ENCODE results near the gene S100G.

Gene S100G

DNA sequence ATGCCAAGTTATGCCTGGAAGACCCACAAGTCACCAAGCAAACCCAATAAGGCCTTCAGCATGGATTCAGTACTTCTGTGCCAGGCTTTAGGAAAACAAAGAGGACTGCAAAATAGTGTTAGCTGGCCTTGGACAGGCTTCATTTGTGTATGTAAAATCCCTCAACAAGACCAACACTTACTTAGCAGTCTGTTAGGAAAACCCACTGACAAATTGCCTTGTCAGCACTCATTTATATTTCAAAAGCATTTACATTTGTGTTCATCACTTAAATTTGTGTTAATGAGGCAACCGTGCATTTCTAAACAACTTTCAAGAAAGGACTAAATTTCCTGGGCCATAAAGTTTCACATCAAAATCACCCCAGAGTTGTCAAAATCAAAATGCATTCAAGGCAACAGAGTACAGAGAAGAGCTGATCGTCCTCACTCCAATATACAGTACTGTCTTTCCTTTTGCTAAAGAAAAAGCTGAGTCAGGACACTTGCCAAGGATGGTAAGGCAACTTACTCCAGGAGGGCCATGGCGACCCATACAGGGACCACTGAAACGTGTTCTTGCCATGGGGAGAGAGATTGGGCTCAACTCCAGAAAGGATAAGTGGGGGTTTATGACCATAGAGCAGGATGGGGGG, 1.6 kb downstream of the S100G start:
- no peak for DNase-seq

DNA sequence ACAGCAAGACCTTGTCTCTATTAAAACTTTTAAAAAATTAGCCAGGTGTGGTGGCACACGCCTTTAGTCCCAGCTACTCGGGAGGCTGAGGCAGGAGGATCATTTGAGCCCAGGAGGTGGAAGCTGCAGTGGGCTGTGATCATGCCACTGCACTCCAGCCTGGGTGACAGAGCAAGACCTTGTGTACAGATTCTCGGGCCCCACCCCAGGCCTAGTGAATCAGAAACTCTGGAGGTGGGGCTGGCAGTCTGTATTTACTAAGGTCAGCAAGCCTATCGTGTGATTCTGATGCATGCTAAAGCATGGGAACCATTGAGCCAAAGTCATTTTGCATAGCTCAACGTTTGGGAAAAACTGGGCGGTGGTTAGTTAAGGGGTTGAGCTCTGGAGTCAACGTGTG, 3.5 kb downstream of the S100G start:
- DNase-seq, result no peak

DNA sequence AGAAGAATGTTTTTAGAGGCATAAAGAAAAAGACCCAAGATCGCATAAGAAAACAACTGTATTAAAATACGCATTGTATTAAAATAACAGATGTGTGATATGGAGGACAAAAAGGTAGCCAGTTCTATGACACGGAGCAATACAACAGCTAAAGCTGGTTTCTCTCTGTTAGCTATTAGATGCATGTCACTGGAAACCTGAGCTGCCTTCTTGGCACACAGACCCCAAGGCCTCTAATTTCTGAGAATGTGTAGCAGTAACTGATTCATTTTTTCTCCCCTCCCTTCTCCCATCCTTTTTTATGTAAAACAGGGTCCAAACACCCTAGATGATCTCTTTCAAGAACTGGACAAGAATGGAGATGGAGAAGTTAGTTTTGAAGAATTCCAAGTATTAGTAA, 4.1 kb downstream of the S100G start:
- no peak for DNase-seq

DNA sequence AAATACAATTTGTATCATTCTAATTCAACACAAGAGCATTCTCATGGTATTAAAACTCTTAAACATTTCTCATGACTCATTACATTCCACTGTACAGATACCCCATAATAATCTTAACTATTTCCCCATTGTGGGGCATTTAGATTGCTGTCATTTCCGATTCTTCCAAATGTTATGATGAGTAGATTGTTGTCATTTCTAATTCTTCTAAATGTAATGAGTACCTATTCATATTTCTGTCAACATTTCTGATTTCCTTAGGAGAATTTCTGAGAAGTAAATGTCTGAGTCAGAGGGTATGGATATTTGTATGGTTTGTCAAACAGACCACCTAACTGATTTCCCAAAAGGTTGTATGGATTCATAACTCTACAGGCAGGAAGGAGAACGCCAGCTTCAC, 8.3 kb downstream of the S100G start:
- no peak for DNase-seq

DNA sequence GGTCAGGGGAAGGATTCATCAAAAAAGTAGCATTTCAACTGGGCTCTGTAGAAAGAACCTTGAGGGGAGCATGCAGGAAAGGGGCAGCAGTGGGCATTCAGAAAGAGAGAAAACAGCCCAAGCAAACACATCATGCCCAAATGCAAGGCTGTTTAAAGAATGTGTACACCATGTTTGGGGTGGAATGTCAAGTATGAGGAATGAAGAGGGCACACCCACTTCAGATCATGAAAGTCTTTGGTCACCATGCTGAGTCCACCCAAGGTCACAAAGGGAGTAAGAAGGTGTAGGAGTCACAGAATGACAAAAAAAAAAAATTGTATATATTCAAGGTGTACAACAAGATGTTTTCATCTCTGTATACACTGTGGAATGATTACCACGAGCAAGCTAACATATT, 9.4 kb downstream of the S100G start:
- DNase-seq, result no peak

DNA sequence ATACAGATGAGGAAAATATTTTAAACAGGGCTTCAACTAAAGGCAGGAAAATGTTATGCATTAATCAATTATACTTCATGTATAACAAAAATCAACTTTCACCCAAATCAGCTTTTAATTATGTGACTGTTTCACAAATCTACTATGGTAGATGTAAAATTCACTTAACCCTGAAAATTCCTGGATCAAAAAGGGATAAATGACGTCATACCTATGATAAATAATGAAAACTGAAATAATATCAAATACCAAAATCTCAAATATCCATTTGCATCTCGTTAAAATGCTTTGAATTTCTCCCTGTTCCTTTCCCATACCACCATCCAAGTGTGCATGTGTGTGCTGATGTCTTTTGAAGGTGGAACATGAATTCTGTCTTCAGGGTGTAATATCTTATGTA, 11.5 kb downstream of the S100G start:
- DNase-seq, result no peak

DNA sequence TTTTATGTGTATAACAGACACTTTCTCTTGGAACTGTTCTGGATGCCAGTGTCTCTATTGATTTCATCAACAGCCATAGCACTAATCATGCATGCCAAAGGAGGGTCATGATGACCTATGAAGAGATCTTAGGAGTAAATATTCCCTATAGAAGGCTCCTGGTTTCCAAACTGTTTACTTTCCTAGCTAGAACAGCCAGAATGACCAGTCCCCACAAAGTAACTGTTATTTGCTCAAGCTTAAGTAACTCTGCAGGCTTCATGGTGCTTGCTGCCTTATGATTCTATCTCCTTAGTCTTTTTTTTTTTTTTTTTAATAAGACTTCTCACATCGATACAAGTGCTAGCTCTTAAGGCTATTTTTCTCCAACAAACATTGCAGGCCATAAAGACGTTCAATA, 12.4 kb downstream of the S100G start:
- no peak for DNase-seq

DNA sequence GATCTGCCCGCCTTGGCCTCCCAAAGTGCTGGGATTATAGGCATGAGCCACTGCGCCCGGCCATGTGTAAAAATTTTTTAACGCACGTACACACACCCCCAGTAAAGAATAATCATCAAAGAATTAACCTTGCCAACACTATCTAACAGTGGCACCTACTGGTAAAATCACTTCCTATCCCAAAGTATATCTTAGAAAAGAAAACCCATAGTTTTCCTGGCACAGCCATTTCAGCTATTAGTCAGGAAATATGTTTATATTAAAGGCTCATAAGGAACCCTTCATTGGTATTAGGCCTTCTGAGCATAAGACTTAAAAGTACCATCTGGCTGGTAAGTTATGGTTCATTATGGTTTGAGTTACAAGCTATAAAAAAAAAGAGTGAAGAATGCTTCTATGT, 14.1 kb downstream of the S100G start:
- no peak for DNase-seq

DNA sequence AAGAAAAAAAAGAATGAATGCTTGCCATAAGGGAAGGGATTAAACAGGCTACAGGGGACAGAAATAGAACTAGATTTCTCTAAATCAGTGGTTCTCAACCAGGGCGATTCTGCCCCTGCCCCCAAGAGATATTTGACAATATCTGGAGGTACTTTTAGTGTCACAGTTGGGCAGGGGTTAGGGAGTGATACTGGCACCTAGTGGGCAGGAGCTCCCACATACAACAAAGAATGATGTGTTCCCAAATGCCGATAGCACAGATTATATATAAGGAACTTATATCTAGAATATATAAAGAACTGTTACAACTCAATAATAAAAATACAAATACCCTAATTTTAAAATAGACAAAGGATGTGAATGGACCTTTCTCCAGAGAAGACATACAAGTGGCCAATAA, 14.7 kb downstream of the S100G start:
- no peak for DNase-seq

DNA sequence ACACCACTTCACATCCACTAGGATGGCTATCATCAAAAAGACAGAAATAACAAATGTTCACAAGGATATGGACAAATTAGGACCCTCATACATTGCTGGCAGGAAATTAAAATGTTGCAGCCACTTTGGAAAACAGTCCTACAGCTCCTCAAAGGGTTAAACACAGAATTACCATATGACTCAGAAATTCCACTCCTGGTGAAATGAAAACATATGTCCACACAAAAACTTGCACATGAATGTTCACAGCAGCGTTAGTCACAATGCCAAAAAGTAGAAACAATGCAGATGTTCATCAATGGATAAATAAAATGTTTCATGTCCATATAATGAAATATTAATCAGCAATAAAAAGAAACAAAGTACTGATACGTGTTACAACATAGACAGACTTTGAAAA, 15.1 kb downstream of the S100G start:
- no peak for DNase-seq

DNA sequence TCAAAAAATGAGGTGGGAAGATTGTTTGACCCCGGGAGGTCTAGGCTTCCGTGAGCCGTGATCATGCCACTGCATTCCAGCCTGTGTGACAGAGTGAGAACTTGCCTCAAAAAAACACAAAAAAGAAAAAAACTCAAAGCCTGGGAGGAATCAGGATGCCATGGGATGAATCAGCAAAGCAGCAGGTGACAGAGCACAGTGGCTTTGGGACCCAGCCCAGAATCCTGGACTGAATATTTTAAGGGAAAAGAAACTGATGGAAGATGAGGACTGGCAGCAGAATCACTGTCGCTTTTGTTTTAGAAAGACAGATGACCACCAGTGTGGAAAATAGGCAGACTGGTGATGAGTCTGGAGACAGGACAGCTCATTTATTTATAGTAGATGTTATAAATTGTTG, 16.6 kb downstream of the S100G start:
- no peak for DNase-seq

DNA sequence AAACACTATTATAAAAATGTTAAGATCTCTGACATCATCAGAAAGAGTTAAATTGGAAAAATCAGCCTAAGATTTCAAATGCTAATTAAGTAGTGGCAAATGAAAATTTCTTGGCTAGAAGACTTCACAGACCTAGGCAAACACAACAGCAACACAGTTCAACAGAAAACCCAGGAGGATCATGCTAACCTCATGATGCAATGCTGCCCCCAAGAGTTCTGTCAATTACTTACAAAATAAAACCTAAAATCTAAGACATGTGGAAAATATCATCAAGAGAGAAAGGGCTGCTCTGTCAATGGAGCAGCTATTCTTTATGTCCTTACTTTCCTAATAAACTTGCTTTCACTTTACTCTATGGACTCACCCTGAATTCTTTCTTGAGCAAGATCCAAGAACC, 21.0 kb downstream of the S100G start:
- DNase-seq, result peak; percentile 13

DNA sequence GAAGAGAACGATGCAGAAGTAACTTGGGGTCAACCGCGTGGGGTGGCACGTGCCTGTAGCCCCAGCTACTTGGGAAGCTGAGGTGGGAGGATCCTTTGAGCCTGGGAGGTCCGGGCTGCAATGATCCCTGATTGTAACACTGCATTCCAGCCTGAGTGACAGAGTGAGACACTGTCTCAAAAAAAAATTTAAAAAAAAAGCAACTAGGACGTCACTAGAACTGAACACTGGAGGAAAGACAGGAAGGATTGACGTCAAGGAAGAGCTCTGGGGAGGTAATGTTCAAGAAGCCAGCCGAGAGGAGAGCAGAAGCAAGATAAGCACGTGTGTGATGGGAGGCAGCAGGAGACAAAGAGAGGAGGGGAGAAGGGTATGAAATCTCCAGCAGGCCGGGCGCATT, 28.7 kb downstream of the S100G start:
- no peak for DNase-seq

DNA sequence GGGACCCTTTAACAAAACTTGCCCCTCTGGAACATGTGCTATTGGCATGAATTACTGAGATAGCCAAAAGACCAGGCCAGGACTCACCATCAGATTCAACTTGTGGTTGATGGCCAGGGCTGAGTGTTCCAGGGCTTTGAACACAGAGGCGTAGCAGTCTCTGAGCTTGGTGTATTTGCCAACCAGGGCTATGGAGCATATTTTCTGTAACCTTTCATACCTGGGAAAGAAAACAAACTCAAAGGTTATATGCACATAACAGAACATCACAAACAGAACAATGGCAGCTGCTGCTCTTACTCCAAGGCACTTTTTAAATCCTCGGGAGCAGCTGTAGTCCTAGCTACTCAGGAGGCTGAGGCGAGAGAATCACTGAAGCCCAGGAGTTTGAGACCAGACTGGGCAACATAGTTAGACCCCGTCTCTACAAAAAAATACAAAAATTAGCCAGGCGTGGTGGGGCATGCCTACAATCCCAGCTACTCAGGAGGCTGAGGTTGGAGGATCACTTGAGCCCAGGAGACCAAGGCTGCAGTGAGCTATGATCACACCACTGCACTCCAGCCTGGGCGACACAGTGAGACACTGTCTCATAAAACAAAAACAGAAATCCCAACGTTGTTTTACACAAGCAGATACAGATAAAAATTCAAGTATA, 33.2 kb downstream of the S100G start:
- no peak for DNase-seq

DNA sequence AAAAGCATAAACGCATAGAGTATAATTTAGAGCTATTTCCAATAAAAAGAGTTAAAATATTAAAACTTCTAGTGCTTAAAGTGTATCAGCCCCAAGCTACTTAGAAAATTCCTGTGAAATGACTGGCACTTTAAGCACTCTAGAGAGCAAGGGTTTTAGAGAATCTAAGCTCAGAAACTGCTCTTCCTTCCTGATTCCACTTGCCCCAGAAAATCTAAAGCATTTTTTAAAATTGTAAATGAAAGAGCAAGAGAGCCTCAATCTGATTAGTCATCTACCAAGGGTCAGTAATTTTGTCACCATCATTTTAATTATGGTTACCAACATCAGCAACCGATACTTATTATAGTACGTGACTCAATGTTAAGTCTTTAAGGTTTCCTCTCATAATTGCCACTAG, 37.6 kb downstream of the S100G start:
- no peak for DNase-seq

DNA sequence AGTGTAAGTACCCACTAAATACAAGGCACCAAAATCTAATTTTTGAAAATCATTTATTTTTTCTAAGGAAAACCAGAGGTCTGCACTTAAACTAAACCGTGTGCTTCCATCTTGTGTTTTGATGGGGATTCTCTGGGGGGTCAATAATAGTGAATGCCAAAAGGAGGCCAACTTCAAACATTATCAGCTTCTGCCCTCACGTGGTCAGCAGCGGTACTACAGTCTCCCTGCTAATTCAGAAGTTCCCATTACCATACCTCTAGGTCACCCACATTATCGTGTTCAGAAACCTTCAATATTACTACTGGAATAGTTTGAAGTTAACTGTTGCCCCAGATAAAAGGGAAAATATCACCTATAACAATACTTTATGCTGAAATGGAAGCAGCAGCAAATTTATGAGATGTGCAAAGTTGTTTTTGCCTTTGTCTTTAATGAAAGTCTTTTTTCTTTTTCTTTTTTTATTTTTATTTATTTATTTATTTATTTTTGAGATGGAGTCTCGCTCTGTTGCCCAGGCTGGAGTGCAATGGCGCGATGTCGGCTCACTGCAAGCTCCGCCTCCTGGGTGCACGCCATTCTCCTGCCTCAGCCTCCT, 45.2 kb downstream of the S100G start:
- peak; percentile 29 for DNase-seq

DNA sequence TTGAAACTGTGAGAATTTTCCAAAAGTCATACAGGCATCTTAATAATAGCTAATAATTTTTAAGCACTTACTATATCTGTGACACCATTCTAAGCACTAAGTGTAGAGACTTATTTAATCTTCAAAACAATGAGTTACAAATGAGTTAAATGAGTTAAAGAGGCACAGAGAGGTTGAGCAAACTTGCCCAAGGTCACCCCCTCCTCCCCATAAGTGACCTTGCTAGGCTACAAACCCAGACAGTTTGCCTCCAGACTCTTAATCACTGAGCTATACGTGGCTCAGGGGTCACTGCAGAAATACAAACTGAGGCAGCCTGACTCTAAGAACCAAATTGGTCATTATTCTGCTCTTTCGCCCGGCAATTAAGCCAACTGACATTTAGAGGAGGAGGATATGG, 47.0 kb downstream of the S100G start:
- DNase-seq, result no peak

DNA sequence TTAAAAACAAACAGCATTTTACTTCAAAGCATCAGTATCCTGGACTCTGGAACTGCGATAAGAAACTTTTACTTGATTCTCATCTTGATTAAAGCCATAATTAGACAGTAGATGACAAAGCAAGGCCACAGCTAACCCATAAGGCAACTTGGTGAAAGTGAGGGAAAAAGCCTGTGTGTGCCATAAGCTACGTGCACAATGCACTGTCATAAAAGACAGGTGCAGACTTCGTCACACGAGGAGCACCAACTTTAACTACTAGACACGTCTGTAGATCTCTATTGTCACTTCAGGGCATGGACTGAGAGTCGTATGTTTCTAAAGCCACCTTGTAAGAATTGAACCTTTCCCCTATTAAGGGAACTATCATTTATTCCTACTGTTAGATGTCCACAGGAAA, 49.4 kb downstream of the S100G start:
- DNase-seq, result no peak

DNA sequence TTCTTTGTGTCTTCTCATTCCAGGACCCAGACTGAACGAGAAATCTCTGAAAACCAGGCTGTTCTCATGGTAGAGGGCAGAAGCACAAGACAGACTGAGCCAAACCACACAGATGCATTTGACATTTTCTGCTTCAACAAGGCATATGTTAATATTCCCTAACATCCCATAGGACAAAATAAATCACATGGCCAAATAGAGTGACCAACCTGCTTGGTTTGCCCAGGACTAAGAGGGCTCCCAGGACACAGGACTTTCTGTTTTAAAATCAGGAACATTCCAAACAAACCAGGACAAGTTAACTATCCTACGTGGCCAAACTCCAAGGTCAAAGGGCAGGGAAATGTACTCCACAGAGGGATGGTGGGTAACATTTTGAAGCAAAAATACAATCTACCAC, 50.8 kb downstream of the S100G start:
- no peak for DNase-seq

DNA sequence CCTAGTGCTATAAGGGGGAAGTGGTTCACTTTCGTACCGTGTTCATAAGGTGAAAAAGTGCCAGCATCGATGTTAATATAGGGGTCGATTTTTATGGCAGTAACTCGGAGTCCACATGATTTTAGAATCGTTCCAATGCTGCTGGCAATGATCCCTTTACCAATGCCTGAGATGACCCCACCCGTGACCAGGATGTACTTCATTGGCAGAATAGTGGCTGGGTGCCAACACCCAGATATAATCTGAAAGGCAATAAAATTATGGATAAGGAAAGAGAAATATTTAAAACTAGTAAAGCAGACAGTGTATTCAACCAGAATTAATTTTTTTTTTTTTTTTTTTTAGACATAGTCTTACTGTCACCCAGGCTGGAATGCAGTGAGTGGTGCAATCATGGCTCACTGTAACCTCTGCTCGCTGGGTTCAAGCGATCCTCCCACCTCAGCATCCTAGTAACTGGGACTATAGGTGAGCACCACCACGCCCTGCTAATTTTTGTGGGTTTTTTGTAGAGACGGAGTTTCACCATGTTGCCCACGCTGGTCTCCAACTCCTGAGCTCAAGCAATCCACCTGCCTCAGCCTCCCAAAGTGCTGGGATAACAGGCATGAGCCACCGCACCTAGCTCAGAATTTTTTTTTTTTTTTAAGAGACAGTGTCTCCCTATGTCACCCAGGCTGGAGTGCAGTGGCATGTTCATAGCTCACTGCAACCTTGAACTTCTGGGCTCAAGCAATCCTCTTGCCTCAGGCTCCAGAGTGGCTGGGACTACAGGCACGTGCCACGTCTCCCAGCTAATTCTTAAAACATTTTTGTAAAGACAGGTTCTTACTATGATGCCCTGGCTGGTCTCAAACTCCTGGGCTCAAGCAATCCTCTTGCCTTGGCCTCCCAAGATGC, 53.0 kb downstream of the S100G start:
- no peak for DNase-seq

Measured in NCI-H526 treated with DMSO at 0.1 percent for 48 hours (cell line).